Measurements from ENCODE around the gene UGT1A10.

UGT1A10 gene

DNA sequence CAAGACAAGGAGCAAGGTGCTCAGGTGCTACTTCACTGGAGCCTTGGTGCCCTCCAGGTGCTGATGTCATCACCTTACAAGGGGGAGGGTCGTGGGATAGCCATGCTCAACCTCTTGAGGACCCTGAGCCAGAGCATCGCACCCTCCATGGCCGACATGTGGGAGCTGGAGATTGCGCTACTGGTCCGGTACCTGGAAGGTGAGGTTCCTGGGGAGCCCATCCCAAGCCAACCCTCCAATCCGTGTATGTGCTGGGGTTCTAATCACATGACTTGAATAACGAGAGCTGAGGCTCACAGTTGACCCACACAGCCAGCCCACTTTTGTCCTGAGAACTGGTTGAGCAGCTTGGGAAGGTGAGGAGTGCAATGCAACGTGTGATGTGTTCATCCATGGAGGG is 167.7 kb downstream of the UGT1A10 start:
- Histone ChIP-seq H2BK15ac (replicated peaks; ENCODE audit: low read depth) (no peak overlapping the region), H3K4me1 (ENCODE audit: control insufficient read depth, low read depth, low read length) (no peaks in the 10 kb centered on the region), H3K23ac (ENCODE audit: low read length) (no peak overlapping the region), H3K4me3 (ENCODE audit: low read length) (no peak overlapping the region), H3K4ac (ENCODE audit: low read depth, low read length) (no peak overlapping the region), H3K56ac (ENCODE audit: low read length) (no peak overlapping the region), H2BK5ac (ENCODE audit: low read length) (no peak overlapping the region), H2BK120ac (ENCODE audit: low read depth, low read length) (no peak overlapping the region), H3K9ac (ENCODE audit: low read length) (no peak overlapping the region), H3K27me3 (ENCODE audit: insufficient read depth, low read length, poor library complexity) (no peaks in the 10 kb centered on the region), H4K8ac (ENCODE audit: low read depth, low read length) (no peak overlapping the region), H3K79me1 (ENCODE audit: low read length) (no peaks in the 10 kb centered on the region), H2AK5ac (ENCODE audit: low read length) (no peak overlapping the region), H3K27ac (ENCODE audit: low read depth, low read length) (no peak overlapping the region), H3K18ac (ENCODE audit: low read length) (no peak overlapping the region), H3K4me2 (ENCODE audit: low read length) (no peak overlapping the region), H3K36me3 (ENCODE audit: control insufficient read depth, insufficient read depth, low read length) (no peaks in the 10 kb centered on the region), H4K5ac (ENCODE audit: low read length) (no peak overlapping the region), H3K79me2 (ENCODE audit: control insufficient read depth, insufficient read depth, low read length) (no peaks in the 10 kb centered on the region)
- WGBS (ENCODE audit: extremely low coverage, insufficient coverage, low lambda C conversion rate) = no CpG with 5 or more reads among the region's 8 CpGs
- DNase-seq = no peak

DNA sequence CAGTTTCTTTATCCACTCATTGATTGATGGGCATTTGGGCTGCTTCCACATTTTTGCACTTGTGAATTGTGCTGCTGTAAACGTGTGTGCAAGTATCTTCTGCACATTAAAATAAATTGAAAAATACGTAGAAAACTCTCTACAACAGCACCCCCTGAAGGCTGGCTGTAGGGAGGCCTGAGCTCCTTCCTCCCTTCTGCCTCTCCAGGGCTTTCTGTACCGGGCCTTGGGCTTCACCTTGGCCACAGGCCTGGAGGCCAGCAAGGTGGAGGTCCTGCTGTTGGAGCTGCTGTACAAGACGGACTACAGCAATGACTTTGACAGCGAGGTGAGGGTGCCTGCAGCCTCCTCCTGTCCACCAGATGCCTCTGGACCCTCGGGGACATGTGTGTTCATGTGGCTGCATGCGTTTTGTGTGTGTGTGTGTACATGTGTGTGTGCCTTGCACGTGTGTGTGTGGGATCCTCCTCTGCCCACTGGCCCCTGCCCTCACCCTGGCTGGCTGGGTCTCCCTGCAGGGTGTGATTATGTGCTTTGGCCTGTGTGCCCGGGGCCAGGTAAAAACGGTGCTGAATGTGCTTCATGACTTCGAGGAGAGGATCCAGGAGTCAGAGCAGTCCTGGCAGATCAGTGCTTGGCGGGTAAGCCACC is 171.1 kb downstream of the UGT1A10 start:
- Histone ChIP-seq H2BK15ac (replicated peaks; ENCODE audit: low read depth) (no peak overlapping the region), H4K5ac (ENCODE audit: low read length) (no peak overlapping the region)
- WGBS (ENCODE audit: extremely low coverage, insufficient coverage, low lambda C conversion rate) = no CpG with 5 or more reads among the region's 12 CpGs

DNA sequence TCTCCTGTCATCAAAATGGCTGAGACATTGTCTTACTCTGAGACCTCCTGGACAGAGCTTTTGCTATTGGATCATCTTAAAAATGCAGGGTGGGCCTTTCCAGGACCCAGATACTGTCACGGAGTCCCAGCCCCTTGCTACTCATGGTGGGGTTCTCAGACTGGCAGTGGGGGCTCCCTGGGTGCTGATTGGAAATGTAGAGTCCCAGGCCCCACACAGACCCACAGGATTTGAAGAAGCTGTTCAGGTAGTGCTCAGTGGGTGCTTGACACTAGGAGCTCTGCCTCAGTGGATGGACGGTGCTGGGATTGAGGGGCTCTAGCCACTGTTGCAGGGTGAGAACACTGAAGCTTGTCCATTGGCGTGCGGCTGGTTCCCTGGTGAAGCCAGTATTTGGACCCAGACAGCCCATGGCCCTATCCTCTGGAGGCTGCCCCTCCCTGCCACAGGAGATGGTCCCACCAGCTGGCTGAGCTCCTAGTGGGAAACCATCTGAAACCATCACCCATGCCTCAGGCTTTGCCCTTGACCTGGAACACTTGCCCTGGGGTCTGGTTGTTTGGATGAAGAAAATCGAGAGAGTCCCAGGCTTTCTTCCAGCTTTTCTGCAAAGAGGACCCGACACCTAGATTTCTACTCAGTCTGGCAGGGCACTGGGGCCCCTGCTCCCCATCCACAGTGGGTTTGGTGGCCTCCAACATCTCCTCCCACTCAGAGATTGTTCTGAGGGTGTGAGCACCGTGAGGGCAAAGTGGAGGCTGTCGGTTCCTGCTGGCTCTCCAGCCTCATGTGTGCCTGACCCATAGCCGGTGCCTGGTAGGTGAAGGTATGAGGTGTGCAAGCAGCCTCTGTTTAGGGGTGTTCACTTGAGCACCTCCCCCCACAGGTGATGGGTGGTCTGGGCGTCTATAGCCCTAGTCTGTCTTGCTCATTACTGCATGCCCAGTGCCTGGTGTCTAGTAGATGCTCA is 172.0 kb downstream of the UGT1A10 start:
- Histone ChIP-seq H2BK120ac (ENCODE audit: low read depth, low read length) (no peak overlapping the region), H3K79me1 (ENCODE audit: low read length) (no peaks in the 10 kb centered on the region), H3K79me2 (ENCODE audit: control insufficient read depth, insufficient read depth, low read length) (no peaks in the 10 kb centered on the region), H4K5ac (ENCODE audit: low read length) (no peak overlapping the region), H3K36me3 (ENCODE audit: control insufficient read depth, insufficient read depth, low read length) (no peaks in the 10 kb centered on the region), H3K56ac (ENCODE audit: low read length) (no peak overlapping the region), H3K23ac (ENCODE audit: low read length) (no peak overlapping the region), H3K4me3 (ENCODE audit: low read length) (no peak overlapping the region), H3K27me3 (ENCODE audit: insufficient read depth, low read length, poor library complexity) (no peaks in the 10 kb centered on the region), H2AK5ac (ENCODE audit: low read length) (no peak overlapping the region), H3K18ac (ENCODE audit: low read length) (no peak overlapping the region), H4K8ac (ENCODE audit: low read depth, low read length) (no peak overlapping the region), H2BK15ac (replicated peaks; ENCODE audit: low read depth) (no peak overlapping the region), H3K4ac (ENCODE audit: low read depth, low read length) (no peak overlapping the region), H2BK5ac (ENCODE audit: low read length) (no peak overlapping the region), H3K4me2 (ENCODE audit: low read length) (no peak overlapping the region), H3K27ac (ENCODE audit: low read depth, low read length) (no peak overlapping the region), H3K4me1 (ENCODE audit: control insufficient read depth, low read depth, low read length) (no peaks in the 10 kb centered on the region), H3K9ac (ENCODE audit: low read length) (no peak overlapping the region)
- DNase-seq = no peak
- no CpG with 5 or more reads among the region's 10 CpGs for WGBS (ENCODE audit: extremely low coverage, insufficient coverage, low lambda C conversion rate)

More for the DNA sequence above, 171.1 kb downstream of the UGT1A10 start:
- Histone ChIP-seq H3K56ac (ENCODE audit: low read length) (no peak overlapping the region), H3K18ac (ENCODE audit: low read length) (no peak overlapping the region), H3K4me1 (ENCODE audit: control insufficient read depth, low read depth, low read length) (no peaks in the 10 kb centered on the region), H2AK5ac (ENCODE audit: low read length) (no peak overlapping the region), H2BK5ac (ENCODE audit: low read length) (no peak overlapping the region), H3K9ac (ENCODE audit: low read length) (no peak overlapping the region), H3K4me3 (ENCODE audit: low read length) (no peak overlapping the region), H3K79me2 (ENCODE audit: control insufficient read depth, insufficient read depth, low read length) (no peaks in the 10 kb centered on the region), H3K4me2 (ENCODE audit: low read length) (no peak overlapping the region), H3K4ac (ENCODE audit: low read depth, low read length) (no peak overlapping the region), H3K23ac (ENCODE audit: low read length) (no peak overlapping the region), H3K36me3 (ENCODE audit: control insufficient read depth, insufficient read depth, low read length) (no peaks in the 10 kb centered on the region), H4K8ac (ENCODE audit: low read depth, low read length) (no peak overlapping the region), H3K27me3 (ENCODE audit: insufficient read depth, low read length, poor library complexity) (no peaks in the 10 kb centered on the region), H2BK120ac (ENCODE audit: low read depth, low read length) (no peak overlapping the region), H3K79me1 (ENCODE audit: low read length) (no peaks in the 10 kb centered on the region), H3K27ac (ENCODE audit: low read depth, low read length) (no peak overlapping the region)
- DNase-seq = no peak

DNA sequence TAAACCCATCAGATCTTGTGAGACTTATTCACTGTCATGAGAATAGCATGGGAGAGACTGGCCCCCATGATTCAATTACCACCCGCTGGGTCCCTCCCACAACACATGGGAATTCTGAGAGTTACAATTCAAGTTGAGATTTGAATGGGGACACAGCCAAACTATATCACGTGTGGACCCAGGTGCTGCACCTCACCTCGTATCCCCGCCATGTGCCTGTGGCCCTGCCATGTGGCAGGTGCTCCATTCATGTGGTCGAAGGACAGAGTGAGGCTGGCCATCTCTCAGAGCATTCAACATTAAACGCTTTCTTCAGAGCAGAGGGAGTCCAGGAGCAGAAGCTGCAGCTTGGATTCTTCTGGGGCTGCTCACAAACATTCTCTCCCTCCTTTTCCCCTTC is 174.1 kb downstream of the UGT1A10 start:
- Histone ChIP-seq H3K23ac (ENCODE audit: low read length) (no peak overlapping the region), H3K18ac (ENCODE audit: low read length) (no peak overlapping the region), H3K27ac (ENCODE audit: low read depth, low read length) (no peak overlapping the region), H3K4me1 (ENCODE audit: control insufficient read depth, low read depth, low read length) (no peaks in the 10 kb centered on the region), H3K56ac (ENCODE audit: low read length) (no peak overlapping the region), H2BK15ac (replicated peaks; ENCODE audit: low read depth) (no peak overlapping the region), H2BK5ac (ENCODE audit: low read length) (no peak overlapping the region), H4K5ac (ENCODE audit: low read length) (no peak overlapping the region), H3K36me3 (ENCODE audit: control insufficient read depth, insufficient read depth, low read length) (no peaks in the 10 kb centered on the region), H2BK120ac (ENCODE audit: low read depth, low read length) (no peak overlapping the region), H3K79me1 (ENCODE audit: low read length) (no peaks in the 10 kb centered on the region), H3K79me2 (ENCODE audit: control insufficient read depth, insufficient read depth, low read length) (no peaks in the 10 kb centered on the region), H4K8ac (ENCODE audit: low read depth, low read length) (no peak overlapping the region), H3K4ac (ENCODE audit: low read depth, low read length) (no peak overlapping the region), H3K27me3 (ENCODE audit: insufficient read depth, low read length, poor library complexity) (no peaks in the 10 kb centered on the region), H2AK5ac (ENCODE audit: low read length) (no peak overlapping the region), H3K9ac (ENCODE audit: low read length) (no peak overlapping the region), H3K4me2 (ENCODE audit: low read length) (no peak overlapping the region), H3K4me3 (ENCODE audit: low read length) (no peak overlapping the region)
- no peak for DNase-seq
- WGBS (ENCODE audit: extremely low coverage, insufficient coverage, low lambda C conversion rate) = no CpG with 5 or more reads among the region's 6 CpGs

DNA sequence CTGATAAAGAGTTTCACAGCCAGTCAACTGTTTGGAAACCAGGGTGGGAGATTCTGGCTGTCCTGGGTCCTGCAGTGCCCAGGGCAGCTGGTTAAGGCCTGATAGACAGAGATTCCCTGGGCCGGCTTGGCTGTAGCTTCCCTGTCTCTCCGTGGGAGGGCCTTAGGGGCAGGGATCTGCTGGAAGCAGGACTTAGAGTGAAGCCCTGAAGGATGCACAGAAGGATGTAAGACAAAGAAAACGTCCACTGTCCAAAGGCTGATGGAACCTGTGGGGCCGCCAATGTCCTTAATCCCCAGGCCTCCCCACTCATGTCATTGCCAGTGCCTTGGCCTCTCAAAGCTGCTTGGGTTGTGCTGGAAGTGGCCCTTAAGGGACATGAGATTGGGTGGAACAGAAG is 174.8 kb downstream of the UGT1A10 start:
- Histone ChIP-seq H3K36me3 (ENCODE audit: control insufficient read depth, insufficient read depth, low read length) (no peaks in the 10 kb centered on the region), H2BK15ac (replicated peaks; ENCODE audit: low read depth) (no peak overlapping the region), H3K56ac (ENCODE audit: low read length) (no peak overlapping the region), H3K18ac (ENCODE audit: low read length) (no peak overlapping the region), H3K4me1 (ENCODE audit: control insufficient read depth, low read depth, low read length) (no peaks in the 10 kb centered on the region), H2BK5ac (ENCODE audit: low read length) (no peak overlapping the region), H3K4me3 (ENCODE audit: low read length) (no peak overlapping the region), H3K9ac (ENCODE audit: low read length) (no peak overlapping the region), H3K27ac (ENCODE audit: low read depth, low read length) (no peak overlapping the region), H3K4me2 (ENCODE audit: low read length) (no peak overlapping the region), H4K5ac (ENCODE audit: low read length) (no peak overlapping the region), H3K79me2 (ENCODE audit: control insufficient read depth, insufficient read depth, low read length) (no peaks in the 10 kb centered on the region), H3K4ac (ENCODE audit: low read depth, low read length) (no peak overlapping the region), H3K27me3 (ENCODE audit: insufficient read depth, low read length, poor library complexity) (no peaks in the 10 kb centered on the region), H2BK120ac (ENCODE audit: low read depth, low read length) (no peak overlapping the region), H2AK5ac (ENCODE audit: low read length) (no peak overlapping the region), H4K8ac (ENCODE audit: low read depth, low read length) (no peak overlapping the region), H3K79me1 (ENCODE audit: low read length) (no peaks in the 10 kb centered on the region), H3K23ac (ENCODE audit: low read length) (no peak overlapping the region)
- no peak for DNase-seq
- no CpG with 5 or more reads among the region's 4 CpGs for WGBS (ENCODE audit: extremely low coverage, insufficient coverage, low lambda C conversion rate)
